Activated naive CD4-positive, alpha-beta T cell treated with anti-CD3 and anti-CD28 coated beads, Interleukin-2, amount 50 U/mL, for 24 hours (primary cell): Measurements from ENCODE around the gene MT1E.
"Not testable (repeated sequence)": the region's sequence is repeated elsewhere in the genome, so short reads cannot be mapped to it uniquely, and the experiment has no call there.

Experiments used
- H3K27ac Mint-ChIP-seq: one replicate; pipeline ENCODE4 v1.8.0; 2021; ENCODE audit warnings: mild to moderate bottlenecking, mixed read lengths
- H3K27me3 Mint-ChIP-seq: one replicate; pipeline ENCODE4 v1.8.0; 2021; ENCODE audit warnings: mixed read lengths
- H3K36me3 Mint-ChIP-seq: one replicate; pipeline ENCODE4 v1.8.0; 2021; ENCODE audit warnings: mixed read lengths
- H3K4me1 Mint-ChIP-seq: one replicate; pipeline ENCODE4 v1.8.0; 2021; ENCODE audit warnings: mixed read lengths
- H3K4me3 Mint-ChIP-seq: one replicate; pipeline ENCODE4 v1.8.0; 2021; ENCODE audit warnings: mild to moderate bottlenecking, mixed read lengths
- H3K9me3 Mint-ChIP-seq: one replicate; pipeline ENCODE4 v1.8.0; 2021; ENCODE audit warnings: mixed read lengths

MT1E gene

GRCh38 chr16:56625140-56625942 lies at the start of gene MT1E:
MT1E (plus strand) TSS chr16:56625781; CDS start chr16:56625852, 71 bp downstream.
- Mint-ChIP-seq H3K36me3 (no peaks in the 10 kb centered on the region), H3K4me1 (peaks cover 15% of the 10 kb centered on the region), H3K9me3 (no peaks in the 10 kb centered on the region), H3K27ac (peak within 1 kb of the TSS; percentile 68), H3K4me3 (peak within 1 kb of the TSS; percentile 89), H3K27me3 (no peaks in the 10 kb centered on the region)

GRCh38 chr16:56576585-56577299 lies 48.8 kb upstream of the MT1E start:
- no peaks in the 10 kb centered on the region for H3K9me3 Mint-ChIP-seq
- H3K4me1 Mint-ChIP-seq: peaks cover 9% of the 10 kb centered on the region
- H3K27ac Mint-ChIP-seq: no peak overlapping the region

GRCh38 chr16:56577300-56577625 lies 48.3 kb upstream of the MT1E start:
- no peak overlapping the region for H3K27ac Mint-ChIP-seq
- H3K4me1 Mint-ChIP-seq: peaks cover 9% of the 10 kb centered on the region
- H3K9me3 Mint-ChIP-seq: no peaks in the 10 kb centered on the region
- H3K36me3 Mint-ChIP-seq: no peaks in the 10 kb centered on the region
- H3K4me3 Mint-ChIP-seq: no peak overlapping the region
- no peaks in the 10 kb centered on the region for H3K27me3 Mint-ChIP-seq

More at GRCh38 chr16:56576585-56577299, 48.8 kb upstream of the MT1E start:
- no peaks in the 10 kb centered on the region for H3K36me3 Mint-ChIP-seq
- no peaks in the 10 kb centered on the region for H3K27me3 Mint-ChIP-seq
- no peak overlapping the region for H3K4me3 Mint-ChIP-seq

GRCh38 chr16:56580391-56581048 lies 45.1 kb upstream of the MT1E start:
- no peaks in the 10 kb centered on the region for H3K9me3 Mint-ChIP-seq
- H3K36me3 Mint-ChIP-seq: no peaks in the 10 kb centered on the region
- H3K4me3 Mint-ChIP-seq: no peak overlapping the region
- no peak overlapping the region for H3K27ac Mint-ChIP-seq
- H3K27me3 Mint-ChIP-seq: no peaks in the 10 kb centered on the region
- peaks cover 9% of the 10 kb centered on the region for H3K4me1 Mint-ChIP-seq

- H3K27ac Mint-ChIP-seq, H3K27me3 Mint-ChIP-seq, H3K4me3 Mint-ChIP-seq, H3K4me1 Mint-ChIP-seq, H3K9me3 Mint-ChIP-seq, H3K36me3 Mint-ChIP-seq: not testable (repeated sequence)
Observed at GRCh38 chr16:56582911-56583310, 42.7 kb upstream of the MT1E start.

- H3K27me3 Mint-ChIP-seq: peaks cover 3% of the 10 kb centered on the region
Observed at GRCh38 chr16:56583351-56584168, 42.0 kb upstream of the MT1E start.

GRCh38 chr16:56584276-56584675 lies 41.3 kb upstream of the MT1E start:
- Mint-ChIP-seq H3K4me1 (peaks cover 4% of the 10 kb centered on the region), H3K9me3 (no peaks in the 10 kb centered on the region), H3K36me3 (no peaks in the 10 kb centered on the region), H3K27me3 (peaks cover 5% of the 10 kb centered on the region), H3K4me3 (no peak overlapping the region), H3K27ac (no peak overlapping the region)

More at GRCh38 chr16:56583351-56584168, 42.0 kb upstream of the MT1E start:
- Mint-ChIP-seq H3K27ac (no peak overlapping the region), H3K9me3 (no peaks in the 10 kb centered on the region), H3K4me3 (no peak overlapping the region), H3K4me1 (no peaks in the 10 kb centered on the region), H3K36me3 (no peaks in the 10 kb centered on the region)

GRCh38 chr16:56588781-56589140 lies 36.8 kb upstream of the MT1E start:
- Mint-ChIP-seq H3K9me3 (no peaks in the 10 kb centered on the region), H3K36me3 (no peaks in the 10 kb centered on the region), H3K4me1 (peaks cover 15% of the 10 kb centered on the region), H3K4me3 (peak overlapping the region; percentile 89), H3K27ac (peak overlapping the region; percentile 55), H3K27me3 (peaks cover 9% of the 10 kb centered on the region)

- Mint-ChIP-seq H3K27me3 (peaks cover 9% of the 10 kb centered on the region), H3K9me3 (no peaks in the 10 kb centered on the region), H3K4me3 (peak within 1 kb of the TSS; percentile 89), H3K4me1 (peaks cover 15% of the 10 kb centered on the region), H3K36me3 (no peaks in the 10 kb centered on the region), H3K27ac (peak within 1 kb of the TSS; percentile 55)
Observed at GRCh38 chr16:56589141-56590039, 36.2 kb upstream of the MT1E start, which contains the start of gene MT3. MT3 (plus strand) TSS chr16:56589528; CDS start chr16:56589591, 63 bp downstream.

GRCh38 chr16:56591377-56592060 lies 34.1 kb upstream of the MT1E start:
- Mint-ChIP-seq H3K9me3 (no peaks in the 10 kb centered on the region), H3K27ac (no peak overlapping the region), H3K4me3 (no peak overlapping the region), H3K4me1 (peaks cover 15% of the 10 kb centered on the region), H3K36me3 (no peaks in the 10 kb centered on the region), H3K27me3 (peaks cover 9% of the 10 kb centered on the region)

- H3K27me3 Mint-ChIP-seq: peaks cover 6% of the 10 kb centered on the region
- no peak overlapping the region for H3K27ac Mint-ChIP-seq
- peaks cover 14% of the 10 kb centered on the region for H3K4me1 Mint-ChIP-seq
- H3K36me3 Mint-ChIP-seq: no peaks in the 10 kb centered on the region
- no peak overlapping the region for H3K4me3 Mint-ChIP-seq
- H3K9me3 Mint-ChIP-seq: no peaks in the 10 kb centered on the region
Observed at GRCh38 chr16:56593573-56594291, 31.8 kb upstream of the MT1E start.

- H3K9me3 Mint-ChIP-seq: no peaks in the 10 kb centered on the region
- no peak overlapping the region for H3K4me3 Mint-ChIP-seq
- H3K36me3 Mint-ChIP-seq: no peaks in the 10 kb centered on the region
- H3K4me1 Mint-ChIP-seq: peaks cover 11% of the 10 kb centered on the region
- H3K27ac Mint-ChIP-seq: no peak overlapping the region
- peaks cover 4% of the 10 kb centered on the region for H3K27me3 Mint-ChIP-seq
Observed at GRCh38 chr16:56594292-56594619, 31.3 kb upstream of the MT1E start.

GRCh38 chr16:56600398-56600999 lies 25.1 kb upstream of the MT1E start:
- no peaks in the 10 kb centered on the region for H3K36me3 Mint-ChIP-seq
- no peaks in the 10 kb centered on the region for H3K27me3 Mint-ChIP-seq
- peak overlapping the region; percentile 14 for H3K27ac Mint-ChIP-seq
- H3K4me1 Mint-ChIP-seq: peaks cover 4% of the 10 kb centered on the region
- no peak overlapping the region for H3K4me3 Mint-ChIP-seq
- no peaks in the 10 kb centered on the region for H3K9me3 Mint-ChIP-seq
